WTC11 (cell line): ENCODE measurements around the gene NCKAP5L. TPM values are rescaled to one million over a fixed set of nuclear protein-coding genes. Genes with fewer than 3 reads are reported as not detected.

Source experiments
- ATAC-seq: fragments of 200-7000 bp; cut with Tn5 transposase; 2 replicates; pipeline ENCODE4 v1.10.0; 2021; ENCODE audit warnings: mild to moderate bottlenecking, moderate library complexity
- CTCF ChIA-PET: fragments of 300-600 bp; sonication (Branson Sonifier 250); formaldehyde crosslinking; loops from one replicate; lab custom pipeline; 2021; ENCODE audit warnings: antibody characterized with exemption; lab: Charles Lee
- POLR2A ChIA-PET: fragments of 350-600 bp; sonication (Branson Sonifier 250); formaldehyde crosslinking; loops from one replicate; lab custom pipeline; 2021; ENCODE audit warnings: antibody characterized with exemption; lab: Charles Lee
- DNase-seq: peaks from one replicate; pipeline ENCODE4 v3.0.0; 2021; ENCODE audit warnings: low spot score
- H3K27ac Mint-ChIP-seq: 2 replicates; pipeline ENCODE4 v1.8.0; 2021; ENCODE audit warnings: mixed read lengths
- H3K27me3 Mint-ChIP-seq: 2 replicates; pipeline ENCODE4 v1.8.0; 2021; ENCODE audit warnings: low read depth, mild to moderate bottlenecking, moderate library complexity, mixed read lengths
- H3K36me3 Mint-ChIP-seq: 2 replicates; pipeline ENCODE4 v1.8.0; 2021; ENCODE audit warnings: mixed read lengths
- H3K4me1 Mint-ChIP-seq: 2 replicates; pipeline ENCODE4 v1.8.0; 2022; ENCODE audit warnings: mixed read lengths
- H3K4me3 Mint-ChIP-seq: 2 replicates; pipeline ENCODE4 v1.8.0; 2021; ENCODE audit warnings: mild to moderate bottlenecking, moderate library complexity, mixed read lengths
- H3K9me3 Mint-ChIP-seq: 2 replicates; pipeline ENCODE4 v1.8.0; 2021; ENCODE audit warnings: mixed read lengths
- ATF1 ChIP-seq: sonication (generic); formaldehyde crosslinking; IDR thresholded peaks from 2 replicates; pipeline ENCODE4 v1.8.1; 2023; ENCODE audit warnings: mild to moderate bottlenecking, moderate library complexity, missing genetic modification reagents
- ATF6 ChIP-seq: sonication (generic); formaldehyde crosslinking; IDR thresholded peaks from 2 replicates; pipeline ENCODE4 v1.8.1; 2023; ENCODE audit warnings: mild to moderate bottlenecking, missing genetic modification reagents
- CBFB ChIP-seq: sonication (generic); formaldehyde crosslinking; IDR thresholded peaks from 2 replicates; pipeline ENCODE4 v1.8.1; 2022; ENCODE audit warnings: mild to moderate bottlenecking, low read depth, missing genetic modification reagents
- CREB1 ChIP-seq: sonication (generic); formaldehyde crosslinking; IDR thresholded peaks from 2 replicates; pipeline ENCODE4 v1.8.0; 2023; ENCODE audit warnings: mild to moderate bottlenecking, missing genetic modification reagents
- MAX ChIP-seq: sonication (generic); formaldehyde crosslinking; IDR thresholded peaks from 2 replicates; pipeline ENCODE4 v1.8.0; 2022; ENCODE audit warnings: mild to moderate bottlenecking, missing genetic modification reagents
- NFE2L1 ChIP-seq: sonication (generic); formaldehyde crosslinking; IDR thresholded peaks from 2 replicates; pipeline ENCODE4 v1.8.1; 2023; ENCODE audit warnings: missing genetic modification reagents
- PRDM15 ChIP-seq: sonication (generic); formaldehyde crosslinking; IDR thresholded peaks from 2 replicates; pipeline ENCODE4 v1.8.0; 2022; ENCODE audit warnings: missing genetic modification reagents
- PREB ChIP-seq: sonication (generic); formaldehyde crosslinking; IDR thresholded peaks from 2 replicates; pipeline ENCODE4 v1.8.1; 2022; ENCODE audit warnings: mild to moderate bottlenecking, missing genetic modification reagents, moderate library complexity, borderline replicate concordance
- RELA ChIP-seq: sonication (generic); formaldehyde crosslinking; IDR thresholded peaks from 2 replicates; pipeline ENCODE4 v1.8.1; 2022; ENCODE audit warnings: missing genetic modification reagents, mild to moderate bottlenecking, borderline replicate concordance
- SMAD4 ChIP-seq: sonication (generic); formaldehyde crosslinking; IDR thresholded peaks from 2 replicates; pipeline ENCODE4 v1.8.0; 2022; ENCODE audit warnings: mild to moderate bottlenecking, missing genetic modification reagents
- SOX15 ChIP-seq: fragments of 250-450 bp; sonication (Bioruptor Pico); IDR thresholded peaks from 2 replicates; pipeline ENCODE4 v1.9.0; 2021; ENCODE audit warnings: mild to moderate bottlenecking
- TCF7 ChIP-seq: sonication (generic); formaldehyde crosslinking; IDR thresholded peaks from 2 replicates; pipeline ENCODE4 v1.8.0; 2022; ENCODE audit warnings: mild to moderate bottlenecking, low read depth, missing genetic modification reagents, moderate library complexity
- TEAD4 ChIP-seq: sonication (generic); formaldehyde crosslinking; IDR thresholded peaks from 2 replicates; pipeline ENCODE4 v1.8.0; 2022; ENCODE audit warnings: mild to moderate bottlenecking, missing genetic modification reagents
- TP53 ChIP-seq: sonication (generic); formaldehyde crosslinking; IDR thresholded peaks from 2 replicates; pipeline ENCODE4 v1.8.1; 2023; ENCODE audit warnings: mild to moderate bottlenecking, missing genetic modification reagents
- USF1 ChIP-seq: sonication (generic); formaldehyde crosslinking; IDR thresholded peaks from 2 replicates; pipeline ENCODE4 v1.8.0; 2022; ENCODE audit warnings: mild to moderate bottlenecking, missing genetic modification reagents
- USF2 ChIP-seq: sonication (generic); formaldehyde crosslinking; IDR thresholded peaks from 2 replicates; pipeline ENCODE4 v1.8.1; 2023; ENCODE audit warnings: mild to moderate bottlenecking, missing genetic modification reagents, moderate library complexity
- ZBTB21 ChIP-seq: sonication (generic); formaldehyde crosslinking; IDR thresholded peaks from 2 replicates; pipeline ENCODE4 v1.8.1; 2023; ENCODE audit warnings: mild to moderate bottlenecking, missing genetic modification reagents, borderline replicate concordance
- ZBTB43 ChIP-seq: sonication (generic); formaldehyde crosslinking; IDR thresholded peaks from 2 replicates; pipeline ENCODE4 v1.8.1; 2023; ENCODE audit warnings: mild to moderate bottlenecking, missing genetic modification reagents
- ZMAT4 ChIP-seq: fragments of 250-450 bp; sonication (Bioruptor Pico); IDR thresholded peaks from 2 replicates; pipeline ENCODE4 v1.9.0; 2021; ENCODE audit warnings: mild to moderate bottlenecking
- ZNF263 ChIP-seq: sonication (generic); formaldehyde crosslinking; IDR thresholded peaks from 2 replicates; pipeline ENCODE4 v1.8.1; 2022; ENCODE audit warnings: low read depth, mild to moderate bottlenecking, moderate library complexity, missing genetic modification reagents
- ZNF423 ChIP-seq: fragments of 250-450 bp; sonication (Bioruptor Pico); IDR thresholded peaks from 2 replicates; pipeline ENCODE4 v2.1.2; 2022; ENCODE audit warnings: mild to moderate bottlenecking, moderate library complexity
- total RNA-seq: library from RNA; stranded (reverse); gene quantifications from 3 replicates; pipeline ENCODE4 v1.2.3, GENCODE V29; 2021

Gene NCKAP5L
- total RNA-seq, 1 experiment from 2014 or later = 27.8 TPM

GRCh38 chr12:49798248-49798647, 30.0 kb downstream of the NCKAP5L start:
- CTCF ChIA-PET = interaction anchor here (1.0 to 2.5 kb wide), 6 partner anchors 8 to 147 kb away, joined by 3 to 10 read pairs (median 6); partner anchors contain the start of gene TMBIM6

GRCh38 chr12:49797449-49797776, 30.8 kb downstream of the NCKAP5L start:
- ATAC-seq (no peak), DNase-seq (no peak)
- ChIA-PET POLR2A (no interaction called here), CTCF (interaction anchor here (1.0 to 1.5 kb wide), 2 partner anchors 31 to 170 kb away, joined by 3 to 5 read pairs; partner anchors contain the start of gene NCKAP5L)
- peaks cover 9% of the 10 kb centered on the region for H3K36me3 Mint-ChIP-seq
- H3K27me3 Mint-ChIP-seq = no peaks in the 10 kb centered on the region
- H3K27ac Mint-ChIP-seq = no peak overlapping the region
- no peaks in the 10 kb centered on the region for H3K4me1 Mint-ChIP-seq
- no peaks in the 10 kb centered on the region for H3K9me3 Mint-ChIP-seq
- H3K4me3 Mint-ChIP-seq = no peak overlapping the region
- TF ChIP-seq CREB1 (CRISPR knock-in tag) = no peak
- TF ChIP-seq TP53 = no peak
- TF ChIP-seq ZBTB43 (CRISPR knock-in tag) = no peak
- no peak for TF ChIP-seq MAX (CRISPR knock-in tag)
- TF ChIP-seq PRDM15 (CRISPR knock-in tag) = no peak
- no peak for TF ChIP-seq CBFB (CRISPR knock-in tag)
- no peak for TF ChIP-seq SMAD4
- TF ChIP-seq TEAD4 (CRISPR knock-in tag) = no peak
- no peak for TF ChIP-seq USF1 (CRISPR knock-in tag)
- TF ChIP-seq ATF6 (CRISPR knock-in tag) = no peak
- TF ChIP-seq RELA = no peak
- no peak for TF ChIP-seq ZNF423 (CRISPR knock-in tag)
- no peak for TF ChIP-seq NFE2L1 (CRISPR knock-in tag)
- no peak for TF ChIP-seq ZMAT4 (CRISPR knock-in tag)
- TF ChIP-seq USF2 (CRISPR knock-in tag) = no peak

More at GRCh38 chr12:49798248-49798647, 30.0 kb downstream of the NCKAP5L start:
- Mint-ChIP-seq H3K4me3 (no peak overlapping the region), H3K9me3 (no peaks in the 10 kb centered on the region), H3K27ac (no peak overlapping the region), H3K27me3 (no peaks in the 10 kb centered on the region), H3K4me1 (no peaks in the 10 kb centered on the region), H3K36me3 (peaks cover 9% of the 10 kb centered on the region)
- DNase-seq (no peak), ATAC-seq (no peak)
- POLR2A ChIA-PET = interaction anchor here (0.7 kb wide), 1 partner anchor 30 kb away, joined by 3 read pairs; the partner anchor contains the start of gene NCKAP5L
- TF ChIP-seq PREB (CRISPR knock-in tag) = no peak
- no peak for TF ChIP-seq SOX15 (CRISPR knock-in tag)
- no peak for TF ChIP-seq TCF7 (CRISPR knock-in tag)
- no peak for TF ChIP-seq ZBTB21 (CRISPR knock-in tag)
- TF ChIP-seq ATF6 (CRISPR knock-in tag) = no peak
- TF ChIP-seq ATF1 (CRISPR knock-in tag) = no peak
- TF ChIP-seq ZNF263 = no peak
